ENCODE data around the gene MYBPC2. TPM values are rescaled to one million over a fixed set of nuclear protein-coding genes. Genes with fewer than 3 reads are reported as not detected.

Gene MYBPC2
- total and polyA plus RNA-seq, 7 donors = 0.95 TPM; not detected in 6

DNA sequence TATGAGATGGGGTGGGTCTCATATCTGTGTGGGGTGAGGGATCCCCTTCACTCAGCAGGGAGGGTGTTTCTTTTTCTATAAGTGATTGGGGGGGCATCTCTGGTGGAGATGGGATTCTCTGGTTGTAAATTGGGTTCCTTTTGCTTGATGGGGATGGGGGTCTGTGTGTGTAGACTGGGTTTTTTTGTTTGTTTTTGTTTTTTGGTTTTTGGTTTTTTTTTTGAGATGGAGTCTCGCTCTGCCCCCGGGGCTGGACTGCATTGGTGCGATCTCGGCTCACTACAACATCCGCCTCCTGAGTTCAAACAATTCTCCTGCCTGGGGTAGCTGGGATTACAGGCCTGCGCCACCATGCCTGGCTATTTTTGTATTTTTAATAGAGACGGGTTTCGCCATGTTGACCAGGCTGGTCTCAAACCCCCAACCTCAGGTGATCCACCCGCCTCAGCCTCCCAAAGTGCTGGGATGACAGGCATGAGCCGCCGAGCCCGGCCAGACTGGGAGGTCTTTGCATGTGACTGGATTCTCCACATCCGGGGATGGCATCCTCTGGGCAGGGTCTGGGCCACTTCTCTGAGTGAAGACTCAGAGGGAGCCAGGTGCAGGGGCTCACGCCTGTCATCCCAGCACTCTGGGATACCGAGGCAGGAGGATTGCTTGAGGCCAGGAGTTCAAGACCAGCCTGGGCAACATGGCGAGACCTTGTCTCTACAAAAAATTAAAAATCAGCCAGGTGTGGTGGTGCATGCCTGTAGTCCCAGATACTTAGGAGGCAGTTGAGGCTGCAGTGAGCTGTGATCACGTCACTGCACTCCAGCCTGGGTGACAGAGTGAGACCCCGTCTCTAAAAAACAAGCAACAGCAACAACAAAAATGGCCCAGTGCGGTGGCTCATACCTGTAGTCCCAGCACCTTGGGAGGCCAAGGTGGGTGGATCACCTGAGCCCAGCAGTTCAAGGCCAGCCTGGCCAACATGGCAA, 799 bp downstream of the MYBPC2 start:
- peaks cover 12 to 57% (median 51%) of the 10 kb centered on the region in 3 donors for H3K27me3 ChIP-seq
- no peak for DNase-seq
- TF ChIP-seq, protein P1, sequence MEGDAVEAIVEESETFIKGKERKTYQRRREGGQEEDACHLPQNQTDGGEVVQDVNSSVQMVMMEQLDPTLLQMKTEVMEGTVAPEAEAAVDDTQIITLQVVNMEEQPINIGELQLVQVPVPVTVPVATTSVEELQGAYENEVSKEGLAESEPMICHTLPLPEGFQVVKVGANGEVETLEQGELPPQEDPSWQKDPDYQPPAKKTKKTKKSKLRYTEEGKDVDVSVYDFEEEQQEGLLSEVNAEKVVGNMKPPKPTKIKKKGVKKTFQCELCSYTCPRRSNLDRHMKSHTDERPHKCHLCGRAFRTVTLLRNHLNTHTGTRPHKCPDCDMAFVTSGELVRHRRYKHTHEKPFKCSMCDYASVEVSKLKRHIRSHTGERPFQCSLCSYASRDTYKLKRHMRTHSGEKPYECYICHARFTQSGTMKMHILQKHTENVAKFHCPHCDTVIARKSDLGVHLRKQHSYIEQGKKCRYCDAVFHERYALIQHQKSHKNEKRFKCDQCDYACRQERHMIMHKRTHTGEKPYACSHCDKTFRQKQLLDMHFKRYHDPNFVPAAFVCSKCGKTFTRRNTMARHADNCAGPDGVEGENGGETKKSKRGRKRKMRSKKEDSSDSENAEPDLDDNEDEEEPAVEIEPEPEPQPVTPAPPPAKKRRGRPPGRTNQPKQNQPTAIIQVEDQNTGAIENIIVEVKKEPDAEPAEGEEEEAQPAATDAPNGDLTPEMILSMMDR (IDR thresholded peaks at IDR 0.05) = no peak
- TF ChIP-seq POLR2AphosphoS5 (IDR thresholded peaks at IDR 0.05) (no peak), POLR2A (IDR thresholded peaks at IDR 0.05) (no peak), EP300 (IDR thresholded peaks at IDR 0.05) (no peak)
- H3K4me1 ChIP-seq = peaks cover 0 to 19% (median 16%) of the 10 kb centered on the region in 4 donors
- no peak overlapping the region for H3K4me3 ChIP-seq
- intact Hi-C loops (cut with DNase I) = loop anchor here (5.0 kb wide), 1 partner anchor 51 kb away; the partner anchor contains the start of gene POLD1
- H3K9me3 ChIP-seq = no peaks in the 10 kb centered on the region
- no peaks in the 10 kb centered on the region for H3K36me3 ChIP-seq
- WGBS, 2 donors = 74 to 81% methylated on average over 19 of the region's 19 CpGs
- no peak overlapping the region for H3K27ac ChIP-seq

DNA sequence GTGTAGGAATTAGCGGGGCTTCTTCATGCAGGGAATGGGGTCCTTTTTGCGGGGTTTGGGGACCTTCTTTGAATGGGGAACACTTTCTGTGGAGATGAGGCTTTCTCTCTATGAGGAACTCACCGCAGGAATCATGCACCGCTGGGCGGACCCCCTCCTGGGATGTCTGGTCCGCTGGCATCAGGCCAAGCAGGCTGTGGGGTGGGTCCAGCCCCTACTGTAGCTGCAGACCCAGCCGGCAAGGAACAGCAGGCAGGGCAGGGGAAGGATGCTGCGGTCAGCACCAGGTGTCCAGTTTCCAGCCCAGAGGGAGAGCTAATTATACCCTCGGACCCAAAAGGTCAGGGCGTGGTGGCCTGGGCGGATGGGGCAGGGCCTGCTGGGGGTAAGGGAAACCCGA, 1.8 kb downstream of the MYBPC2 start:
- TF ChIP-seq, protein P1 (IDR thresholded peaks at IDR 0.05) = no peak
- H3K4me3 ChIP-seq = no peak overlapping the region
- H3K9me3 ChIP-seq = no peaks in the 10 kb centered on the region
- 37 to 39% methylated on average over 12 of the region's 12 CpGs for WGBS, 2 donors
- peaks cover 12 to 51% (median 48%) of the 10 kb centered on the region in 3 donors for H3K27me3 ChIP-seq
- H3K36me3 ChIP-seq = no peaks in the 10 kb centered on the region
- H3K4me1 ChIP-seq = peaks cover 0 to 19% (median 16%) of the 10 kb centered on the region in 4 donors
- intact Hi-C loops (cut with DNase I) = loop anchor here (5.0 kb wide), 1 partner anchor 52 kb away; the partner anchor contains the start of gene POLD1
- no peak overlapping the region for H3K27ac ChIP-seq
- DNase-seq = no peak

DNA sequence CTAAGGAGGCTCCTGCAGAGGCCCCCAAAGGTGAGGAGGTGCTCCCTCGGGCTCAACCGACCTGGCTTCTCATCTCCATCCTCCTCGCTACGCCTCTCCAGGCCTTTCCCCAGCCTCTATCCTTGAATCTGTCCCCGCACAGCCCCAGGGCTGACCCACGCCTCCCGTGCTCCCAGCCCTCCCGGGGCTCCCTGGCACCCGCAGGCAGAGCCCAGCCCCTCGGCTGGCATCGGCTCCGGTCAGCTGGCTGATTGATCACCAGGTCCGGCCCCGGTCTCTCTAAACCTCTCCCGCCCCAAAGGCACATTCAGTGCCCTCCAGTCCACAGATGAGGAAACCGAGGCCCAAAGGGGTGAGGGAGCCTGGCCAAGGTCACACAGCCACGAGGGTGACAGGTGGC, 2.5 kb downstream of the MYBPC2 start:
- peaks cover 12 to 48% (median 42%) of the 10 kb centered on the region in 3 donors for H3K27me3 ChIP-seq
- H3K4me3 ChIP-seq = no peak overlapping the region
- no peak overlapping the region for H3K27ac ChIP-seq
- 78 to 85% methylated on average over 17 of the region's 17 CpGs for WGBS, 2 donors
- H3K9me3 ChIP-seq = no peaks in the 10 kb centered on the region
- no peaks in the 10 kb centered on the region for H3K36me3 ChIP-seq
- intact Hi-C loops (cut with DNase I) = no loop called here
- TF ChIP-seq POLR2AphosphoS5 (IDR thresholded peaks at IDR 0.05) = no peak
- TF ChIP-seq, protein P1 (IDR thresholded peaks at IDR 0.05) = no peak
- no peak for TF ChIP-seq POLR2A (IDR thresholded peaks at IDR 0.05)
- no peak for TF ChIP-seq EP300 (IDR thresholded peaks at IDR 0.05)
- DNase-seq = no peak
- H3K4me1 ChIP-seq = peaks cover 0 to 19% (median 16%) of the 10 kb centered on the region in 4 donors

DNA sequence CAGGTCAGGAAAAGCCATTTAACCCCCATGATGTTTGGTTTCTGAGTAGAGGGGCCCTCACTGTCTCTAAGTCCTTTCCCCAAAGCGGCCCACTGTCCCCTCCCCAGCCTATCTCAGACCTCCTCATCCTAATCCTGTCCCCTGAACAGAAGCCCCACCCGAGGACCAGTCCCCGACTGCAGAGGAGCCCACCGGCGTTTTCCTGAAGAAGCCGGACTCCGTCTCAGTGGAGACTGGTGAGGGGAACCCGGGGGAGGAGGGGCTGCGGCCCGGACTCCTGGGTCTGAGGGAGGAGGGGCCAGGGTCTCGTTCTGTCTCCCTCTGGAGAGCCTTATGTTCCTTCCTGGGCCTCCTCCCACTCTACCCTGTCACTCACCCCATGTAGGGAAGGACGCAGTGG, 2.9 kb downstream of the MYBPC2 start:
- no peak for DNase-seq
- Histone ChIP-seq H3K4me1 (peaks cover 0 to 19% (median 16%) of the 10 kb centered on the region in 4 donors), H3K36me3 (no peaks in the 10 kb centered on the region), H3K27me3 (peaks cover 12 to 44% (median 38%) of the 10 kb centered on the region in 3 donors), H3K4me3 (no peak overlapping the region), H3K27ac (no peak overlapping the region), H3K9me3 (no peaks in the 10 kb centered on the region)
- intact Hi-C loops (cut with DNase I) = no loop called here
- TF ChIP-seq, protein P1 (IDR thresholded peaks at IDR 0.05) = no peak
- no peak for TF ChIP-seq EP300 (IDR thresholded peaks at IDR 0.05)
- WGBS, 2 donors = 82 to 83% methylated on average over 12 of the region's 12 CpGs

Measured in sigmoid colon (tissue), 7 donors.